ENCODE measurements around the gene PSEN2. TPM values are rescaled to one million over a fixed set of nuclear protein-coding genes. Genes with fewer than 3 reads are reported as not detected.

The PSEN2 gene
- total and polyA plus RNA-seq, 12 donors, result 27.2 to 133 (median 44.5) TPM

- WGBS, 4 donors, result 29 to 47% (median 33%) methylated on average over 11 to 13 of the region's 13 CpGs
- Histone ChIP-seq H3K4me1 (replicated peaks in 1 of 2) (peaks cover 3 to 7% of the 10 kb centered on the region in 2 donors), H3K27me3 (no peaks in the 10 kb centered on the region), H3K36me3 (replicated peaks in 1 of 2) (no peaks in the 10 kb centered on the region), H3K9me3 (replicated peaks in 1 of 3) (no peaks in the 10 kb centered on the region), H3K27ac (no peak overlapping the region), H3K4me3 (no peak overlapping the region)
- no peak for TF ChIP-seq POLR2A (IDR thresholded peaks at IDR 0.05)
- TF ChIP-seq, protein P1, sequence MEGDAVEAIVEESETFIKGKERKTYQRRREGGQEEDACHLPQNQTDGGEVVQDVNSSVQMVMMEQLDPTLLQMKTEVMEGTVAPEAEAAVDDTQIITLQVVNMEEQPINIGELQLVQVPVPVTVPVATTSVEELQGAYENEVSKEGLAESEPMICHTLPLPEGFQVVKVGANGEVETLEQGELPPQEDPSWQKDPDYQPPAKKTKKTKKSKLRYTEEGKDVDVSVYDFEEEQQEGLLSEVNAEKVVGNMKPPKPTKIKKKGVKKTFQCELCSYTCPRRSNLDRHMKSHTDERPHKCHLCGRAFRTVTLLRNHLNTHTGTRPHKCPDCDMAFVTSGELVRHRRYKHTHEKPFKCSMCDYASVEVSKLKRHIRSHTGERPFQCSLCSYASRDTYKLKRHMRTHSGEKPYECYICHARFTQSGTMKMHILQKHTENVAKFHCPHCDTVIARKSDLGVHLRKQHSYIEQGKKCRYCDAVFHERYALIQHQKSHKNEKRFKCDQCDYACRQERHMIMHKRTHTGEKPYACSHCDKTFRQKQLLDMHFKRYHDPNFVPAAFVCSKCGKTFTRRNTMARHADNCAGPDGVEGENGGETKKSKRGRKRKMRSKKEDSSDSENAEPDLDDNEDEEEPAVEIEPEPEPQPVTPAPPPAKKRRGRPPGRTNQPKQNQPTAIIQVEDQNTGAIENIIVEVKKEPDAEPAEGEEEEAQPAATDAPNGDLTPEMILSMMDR (IDR thresholded peaks at IDR 0.05), result peak; percentile 49 to 74 (median 70)
- DNase-seq, result peak; percentile 65 to 85 (median 73)
- intact Hi-C loops (cut with DNase I), result loop anchor here in 1 of 2 donors (10.0 kb wide), 1 partner anchor 522 kb away; no protein-coding TSS in a partner anchor
These were observed 42.3 kb downstream of the PSEN2 start for GRCh38 chr1:226912587-226913176.

- intact Hi-C loops (cut with DNase I), result loop anchor here in 1 of 2 donors (10.0 kb wide), 1 partner anchor 519 kb away; no protein-coding TSS in a partner anchor
- Histone ChIP-seq H3K27me3 (no peaks in the 10 kb centered on the region), H3K4me1 (replicated peaks in 1 of 2) (peaks cover 17 to 22% of the 10 kb centered on the region in 2 donors), H3K9me3 (replicated peaks in 1 of 3) (no peaks in the 10 kb centered on the region), H3K4me3 (no peak overlapping the region), H3K27ac (no peak overlapping the region), H3K36me3 (replicated peaks in 1 of 2) (no peaks in the 10 kb centered on the region)
- 32 to 94% (median 74%) methylated on average over 3 of the region's 3 CpGs for WGBS, 4 donors
- TF ChIP-seq POLR2A (IDR thresholded peaks at IDR 0.05), result no peak
- TF ChIP-seq, protein P1 (IDR thresholded peaks at IDR 0.05), result no peak
- no peak for DNase-seq
These were observed 45.2 kb downstream of the PSEN2 start for GRCh38 chr1:226915672-226915995.

GRCh38 chr1:226916497-226916896 is 46.1 kb downstream of the PSEN2 start:
- Histone ChIP-seq H3K4me1 (replicated peaks in 1 of 2) (peaks cover 25 to 30% of the 10 kb centered on the region in 2 donors), H3K36me3 (replicated peaks in 1 of 2) (no peaks in the 10 kb centered on the region), H3K27ac (no peak overlapping the region), H3K9me3 (replicated peaks in 1 of 3) (no peaks in the 10 kb centered on the region), H3K27me3 (no peaks in the 10 kb centered on the region), H3K4me3 (no peak overlapping the region)
- 93 to 99% (median 98%) methylated on average over 2 of the region's 2 CpGs for WGBS, 4 donors
- no peak for TF ChIP-seq POLR2A (IDR thresholded peaks at IDR 0.05)
- TF ChIP-seq, protein P1 (IDR thresholded peaks at IDR 0.05), result no peak
- intact Hi-C loops (cut with DNase I), result loop anchor here in 1 of 2 donors (10.0 kb wide), 1 partner anchor 518 kb away; no protein-coding TSS in a partner anchor
- no peak for DNase-seq

GRCh38 chr1:226919587-226919986 is 49.2 kb downstream of the PSEN2 start:
- H3K27ac ChIP-seq, result peak overlapping the region; percentile 61 to 87 (median 78)
- no peak for TF ChIP-seq POLR2A (IDR thresholded peaks at IDR 0.05)
- TF ChIP-seq, protein P1 (IDR thresholded peaks at IDR 0.05), result no peak

More at GRCh38 chr1:226919587-226919986, 49.2 kb downstream of the PSEN2 start:
- Histone ChIP-seq H3K36me3 (replicated peaks in 1 of 2) (no peaks in the 10 kb centered on the region), H3K9me3 (replicated peaks in 1 of 3) (no peaks in the 10 kb centered on the region), H3K4me1 (replicated peaks in 1 of 2) (peaks cover 26 to 39% of the 10 kb centered on the region in 2 donors), H3K4me3 (no peak overlapping the region), H3K27me3 (no peaks in the 10 kb centered on the region)
- 70 to 90% (median 85%) methylated on average over 5 of the region's 5 CpGs for WGBS, 4 donors
- intact Hi-C loops (cut with DNase I), result loop anchor here in 1 of 2 donors (10.0 kb wide), 1 partner anchor 515 kb away; no protein-coding TSS in a partner anchor
- no peak for DNase-seq

Measured in adrenal gland (tissue), 12 donors.